Loucy (cell line): ENCODE results near the gene ADGRB3.

Source experiments
- H2AFZ ChIP-seq: fragments of 200-600 bp; sonication (generic); 2 replicates; pipeline ENCODE4 v1.6.0; 2016; ENCODE audit warnings: antibody characterized with exemption, mild to moderate bottlenecking, low read length, moderate library complexity
- H3F3A ChIP-seq: fragments of 200-600 bp; 2 replicates; pipeline ENCODE4 v1.6.0; 2016; ENCODE audit warnings: antibody characterized with exemption, low read depth, mild to moderate bottlenecking
- H3K27me3 ChIP-seq: fragments of 200-600 bp; sonication (generic); 2 replicates; pipeline ENCODE4 v1.6.1; 2014; ENCODE audit warnings: low read length, mild to moderate bottlenecking; ENCODE audit not compliant: insufficient read depth, poor library complexity, severe bottlenecking
- H3K36me3 ChIP-seq: fragments of 200-600 bp; sonication (generic); 2 replicates; pipeline ENCODE4 v1.6.1; 2016; ENCODE audit warnings: low read length; ENCODE audit not compliant: insufficient read depth
- H3K4me1 ChIP-seq: fragments of 200-600 bp; sonication (generic); 2 replicates; pipeline ENCODE4 v1.5.1; 2014; ENCODE audit warnings: low read length, mild to moderate bottlenecking; ENCODE audit not compliant: insufficient read depth, poor library complexity, severe bottlenecking
- H3K4me2 ChIP-seq: fragments of 200-600 bp; sonication (generic); 2 replicates; pipeline ENCODE4 v1.6.0; 2014; ENCODE audit warnings: antibody characterized with exemption, low read length, low read depth, mild to moderate bottlenecking; ENCODE audit not compliant: poor library complexity, severe bottlenecking
- H3K4me3 ChIP-seq: fragments of 200-600 bp; sonication (generic); 2 replicates; pipeline ENCODE4 v1.5.1; 2014; ENCODE audit warnings: low read length, mild to moderate bottlenecking, mixed read lengths; ENCODE audit not compliant: poor library complexity, severe bottlenecking
- H3K79me2 ChIP-seq: fragments of 200-600 bp; sonication (generic); 2 replicates; pipeline ENCODE4 v1.6.1; 2014; ENCODE audit warnings: low read length; ENCODE audit not compliant: insufficient read depth
- H3K9ac ChIP-seq: fragments of 200-600 bp; sonication (generic); 2 replicates; pipeline ENCODE4 v1.6.0; 2014; ENCODE audit warnings: mild to moderate bottlenecking, low read depth, low read length, moderate library complexity; ENCODE audit not compliant: poor library complexity, severe bottlenecking
- H3K9me2 ChIP-seq: fragments of 200-600 bp; sonication (generic); replicated peaks from 2 replicates; pipeline ENCODE4 v1.6.1; 2016; ENCODE audit warnings: low read depth, low read length, mixed read lengths
- H3K9me3 ChIP-seq: fragments of 200-600 bp; sonication (generic); 2 replicates; pipeline ENCODE4 v1.6.1; 2014; ENCODE audit warnings: mild to moderate bottlenecking, antibody characterized with exemption, low read length, low read depth; ENCODE audit not compliant: insufficient read depth
- H4K20me1 ChIP-seq: fragments of 200-600 bp; sonication (generic); 2 replicates; pipeline ENCODE4 v1.6.0; 2014; ENCODE audit warnings: antibody characterized with exemption, low read length, mild to moderate bottlenecking; ENCODE audit not compliant: insufficient read depth, poor library complexity, severe bottlenecking
- CTCF ChIP-seq: fragments of 200-600 bp; sonication (generic); conservative IDR thresholded peaks from 2 replicates; pipeline ENCODE4 v1.5.1; 2014; ENCODE audit warnings: mild to moderate bottlenecking, antibody characterized with exemption, low read length
- EZH2phosphoT487 ChIP-seq: fragments of 200-600 bp; IDR thresholded peaks from 2 replicates; pipeline ENCODE4 v1.6.1; 2018; ENCODE audit warnings: antibody characterized with exemption, mild to moderate bottlenecking, moderate library complexity, borderline replicate concordance

Gene ADGRB3

DNA sequence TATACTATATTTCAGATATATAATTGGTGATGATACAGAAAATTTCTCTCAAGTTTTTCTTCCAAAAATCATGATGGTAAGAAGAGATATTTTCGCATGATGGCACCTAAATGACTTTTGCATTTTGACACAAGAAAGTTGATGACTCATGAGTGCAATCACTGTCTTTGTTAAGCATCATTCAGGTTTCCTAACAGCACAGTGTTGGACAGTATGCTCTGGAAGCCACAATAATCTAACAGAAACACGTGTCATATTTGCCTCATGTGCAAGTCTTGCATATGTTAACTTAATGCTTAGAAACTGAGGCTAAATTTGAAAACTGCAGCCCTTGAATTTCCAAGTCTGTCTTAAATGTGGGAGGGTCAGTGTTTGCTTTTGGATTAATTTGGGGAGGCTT, 628.2 kb downstream of the ADGRB3 start:
- Histone ChIP-seq H3F3A (no peaks in the 10 kb centered on the region), H3K4me2 (no peak overlapping the region), H3K79me2 (no peaks in the 10 kb centered on the region), H4K20me1 (no peaks in the 10 kb centered on the region), H3K27me3 (no peaks in the 10 kb centered on the region), H3K4me1 (no peaks in the 10 kb centered on the region), H2AFZ (no peak overlapping the region), H3K4me3 (no peak overlapping the region), H3K36me3 (no peaks in the 10 kb centered on the region), H3K9ac (no peak overlapping the region), H3K9me3 (no peaks in the 10 kb centered on the region), H3K9me2 (no peaks in the 10 kb centered on the region)
- TF ChIP-seq CTCF (no peak), EZH2phosphoT487 (no peak)

GRCh38 chr6:69265090-69265489, 630.0 kb downstream of the ADGRB3 start:
- H3K4me3 ChIP-seq, result no peak overlapping the region
- no peaks in the 10 kb centered on the region for H3K9me2 ChIP-seq
- H3K4me1 ChIP-seq, result no peaks in the 10 kb centered on the region
- H3K36me3 ChIP-seq, result no peaks in the 10 kb centered on the region
- no peaks in the 10 kb centered on the region for H3K9me3 ChIP-seq
- no peaks in the 10 kb centered on the region for H3K27me3 ChIP-seq
- H3K9ac ChIP-seq, result no peak overlapping the region
- H3F3A ChIP-seq, result no peaks in the 10 kb centered on the region
- H3K4me2 ChIP-seq, result no peak overlapping the region
- H4K20me1 ChIP-seq, result no peaks in the 10 kb centered on the region
- H3K79me2 ChIP-seq, result no peaks in the 10 kb centered on the region
- TF ChIP-seq CTCF (no peak), EZH2phosphoT487 (no peak)
- H2AFZ ChIP-seq, result no peak overlapping the region

GRCh38 chr6:69265706-69266105, 630.6 kb downstream of the ADGRB3 start:
- no peak overlapping the region for H3K4me2 ChIP-seq
- no peak overlapping the region for H3K9ac ChIP-seq
- H4K20me1 ChIP-seq, result no peaks in the 10 kb centered on the region
- no peaks in the 10 kb centered on the region for H3F3A ChIP-seq
- no peak overlapping the region for H2AFZ ChIP-seq
- H3K27me3 ChIP-seq, result no peaks in the 10 kb centered on the region
- H3K36me3 ChIP-seq, result no peaks in the 10 kb centered on the region
- no peaks in the 10 kb centered on the region for H3K79me2 ChIP-seq
- H3K9me3 ChIP-seq, result no peaks in the 10 kb centered on the region
- H3K4me3 ChIP-seq, result no peak overlapping the region
- H3K9me2 ChIP-seq, result no peaks in the 10 kb centered on the region
- H3K4me1 ChIP-seq, result no peaks in the 10 kb centered on the region
- no peak for TF ChIP-seq CTCF
- no peak for TF ChIP-seq EZH2phosphoT487
